ENCODE measurements around the gene STOML2.
A peak's percentile ranks its signal among the peaks of the same experiment; 100 is the strongest.

- no peak for TF ChIP-seq ZNF133 (tag by site-specific recombination; IDR thresholded peaks at IDR 0.05)
- no peak for TF ChIP-seq ZNF423 (tag by site-specific recombination; IDR thresholded peaks at IDR 0.05)
- TF ChIP-seq CTCF (tag by site-specific recombination; IDR thresholded peaks at IDR 0.05), result no peak
- peak; percentile 88 for TF ChIP-seq PRDM10 (tag by site-specific recombination; IDR thresholded peaks at IDR 0.05)
- TF ChIP-seq ZNF202 (tag by site-specific recombination; IDR thresholded peaks at IDR 0.05; ENCODE audit: borderline replicate concordance), result no peak
- TF ChIP-seq PBX3 (CRISPR knock-in tag; IDR thresholded peaks at IDR 0.05), result no peak
- TF ChIP-seq ZNF692 (tag by site-specific recombination; IDR thresholded peaks at IDR 0.05), result peak; percentile 71
- TF ChIP-seq REST (tag by site-specific recombination; IDR thresholded peaks at IDR 0.05), result no peak
Observed at GRCh38 chr9:35102769-35103659, at the start of gene STOML2.
